Choroid plexus epithelial cell (primary cell): ENCODE data around the gene EGFL7.

Source experiments
- DNase-seq: peaks from one replicate; pipeline ENCODE4 v3.0.0-alpha.2; 2010; ENCODE audit warnings: low read depth
- H3K4me3 ChIP-seq: 2 replicates; pipeline ENCODE4 v1.5.1; 2011; ENCODE audit warnings: low read depth, mild to moderate bottlenecking, control low read depth, low read length, moderate library complexity
- TF ChIP-seq, protein P1 (sequence below): conservative IDR thresholded peaks from 2 replicates; pipeline ENCODE4 v1.5.1; 2011; ENCODE audit warnings: low read depth, mild to moderate bottlenecking, control low read depth, inconsistent platforms, low read length, moderate library complexity

EGFL7 gene

DNA sequence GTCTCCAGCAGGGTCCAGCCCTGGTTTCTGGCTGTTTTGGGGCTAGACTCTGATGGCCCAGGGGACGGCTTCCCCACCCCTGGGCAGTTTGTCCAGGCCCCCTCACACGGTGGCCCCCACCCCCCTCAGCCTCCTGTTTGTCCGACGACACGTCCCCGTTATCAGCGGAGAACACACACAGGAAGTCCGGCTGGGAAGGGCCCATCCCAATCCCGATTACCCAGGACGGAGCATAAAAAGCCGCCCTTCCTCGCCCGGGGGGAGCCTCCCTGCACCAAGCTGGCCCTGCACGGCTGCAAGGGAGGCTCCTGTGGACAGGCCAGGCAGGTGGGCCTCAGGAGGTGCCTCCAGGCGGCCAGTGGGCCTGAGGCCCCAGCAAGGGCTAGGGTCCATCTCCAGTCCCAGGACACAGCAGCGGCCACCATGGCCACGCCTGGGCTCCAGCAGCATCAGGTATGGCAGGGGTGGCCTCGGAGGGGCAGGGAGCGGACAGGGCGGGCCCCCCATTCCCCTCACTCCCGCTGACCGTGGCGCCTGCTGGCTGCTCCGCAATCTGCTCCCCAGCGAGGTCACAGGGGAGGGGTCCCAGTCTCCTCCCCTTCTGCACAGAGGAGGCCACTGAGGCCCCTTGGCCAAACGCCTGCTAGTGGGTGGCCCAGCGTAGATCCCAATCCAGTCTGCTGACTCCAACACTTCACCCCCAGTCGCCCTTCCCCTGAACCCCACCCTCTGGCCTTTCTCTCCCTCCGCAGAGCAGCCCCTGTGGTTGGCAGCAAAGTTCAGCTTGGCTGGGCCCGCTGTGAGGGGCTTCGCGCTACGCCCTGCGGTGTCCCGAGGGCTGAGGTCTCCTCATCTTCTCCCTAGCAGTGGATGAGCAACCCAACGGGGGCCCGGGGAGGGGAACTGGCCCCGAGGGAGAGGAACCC, at the start of gene EGFL7:
Gene EGFL7, plus strand, starts transcription at position 261 of the 926 bp plus-strand sequence. CDS start 5,367 bp downstream, outside the sequence.
- TF ChIP-seq, protein P1, sequence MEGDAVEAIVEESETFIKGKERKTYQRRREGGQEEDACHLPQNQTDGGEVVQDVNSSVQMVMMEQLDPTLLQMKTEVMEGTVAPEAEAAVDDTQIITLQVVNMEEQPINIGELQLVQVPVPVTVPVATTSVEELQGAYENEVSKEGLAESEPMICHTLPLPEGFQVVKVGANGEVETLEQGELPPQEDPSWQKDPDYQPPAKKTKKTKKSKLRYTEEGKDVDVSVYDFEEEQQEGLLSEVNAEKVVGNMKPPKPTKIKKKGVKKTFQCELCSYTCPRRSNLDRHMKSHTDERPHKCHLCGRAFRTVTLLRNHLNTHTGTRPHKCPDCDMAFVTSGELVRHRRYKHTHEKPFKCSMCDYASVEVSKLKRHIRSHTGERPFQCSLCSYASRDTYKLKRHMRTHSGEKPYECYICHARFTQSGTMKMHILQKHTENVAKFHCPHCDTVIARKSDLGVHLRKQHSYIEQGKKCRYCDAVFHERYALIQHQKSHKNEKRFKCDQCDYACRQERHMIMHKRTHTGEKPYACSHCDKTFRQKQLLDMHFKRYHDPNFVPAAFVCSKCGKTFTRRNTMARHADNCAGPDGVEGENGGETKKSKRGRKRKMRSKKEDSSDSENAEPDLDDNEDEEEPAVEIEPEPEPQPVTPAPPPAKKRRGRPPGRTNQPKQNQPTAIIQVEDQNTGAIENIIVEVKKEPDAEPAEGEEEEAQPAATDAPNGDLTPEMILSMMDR = no peak
- no peak within 1 kb of the TSS for H3K4me3 ChIP-seq
- no peak for DNase-seq

DNA sequence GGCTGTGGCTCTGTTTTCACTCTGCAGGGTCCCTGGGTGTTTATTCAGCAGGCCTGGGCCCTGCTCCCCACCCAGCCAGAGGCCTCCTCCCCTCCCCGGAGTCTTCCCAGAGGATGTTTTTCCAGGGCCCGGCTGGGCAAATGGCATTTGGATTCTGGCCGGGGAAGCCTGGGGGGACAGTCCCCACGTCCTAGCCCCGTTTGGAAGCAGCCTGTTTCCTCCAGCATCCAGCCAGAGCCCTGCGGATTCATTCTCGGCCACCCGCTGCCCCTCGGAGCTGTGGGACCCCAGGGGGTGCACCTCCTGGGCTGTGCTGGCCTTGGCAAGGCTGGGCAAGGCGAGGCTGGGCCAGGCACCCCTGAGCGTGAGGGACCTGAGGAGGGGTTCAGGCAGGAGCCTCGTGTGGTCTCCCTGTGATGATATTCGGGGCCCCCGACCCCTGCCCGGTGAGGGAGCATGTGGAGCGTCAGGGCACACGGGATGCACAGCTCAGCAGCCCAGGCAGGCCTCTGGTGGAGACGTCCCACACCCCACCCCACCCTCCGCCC, 48.8 kb upstream of the EGFL7 start:
- no peak overlapping the region for H3K4me3 ChIP-seq
- peak; percentile 6 for DNase-seq
- TF ChIP-seq, protein P1 = no peak

DNA sequence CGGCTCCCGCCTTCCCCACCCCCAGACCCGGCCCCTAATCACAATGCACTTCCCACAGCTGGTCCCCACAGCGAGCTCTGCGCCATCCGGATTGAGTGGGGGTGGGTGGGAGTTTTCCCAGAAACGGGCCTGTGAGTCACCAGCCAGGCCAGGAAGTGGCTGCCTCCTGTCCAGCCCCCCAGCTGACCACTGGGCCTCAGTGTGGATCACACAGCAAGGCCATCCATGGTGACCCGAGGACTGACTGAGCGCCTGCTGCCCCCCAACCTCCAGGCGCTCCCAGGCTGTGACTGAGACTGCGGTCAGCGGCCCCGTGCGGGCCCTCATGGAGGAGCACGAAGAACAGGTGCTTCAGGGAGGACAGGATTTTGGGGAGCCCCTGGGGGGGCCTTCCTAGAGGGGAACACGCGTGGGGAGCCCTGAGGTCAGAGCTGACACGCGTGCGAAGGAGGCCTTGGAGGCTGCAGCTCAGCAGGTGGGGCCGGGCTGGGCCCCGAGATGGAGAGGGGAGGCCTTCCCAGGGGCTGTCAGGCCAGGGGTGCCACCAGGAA, 48.3 kb upstream of the EGFL7 start:
- peak; percentile 64 for DNase-seq
- TF ChIP-seq, protein P1 = no peak
- H3K4me3 ChIP-seq = no peak overlapping the region

GRCh38 chr9:136614967-136615623, 47.6 kb upstream of the EGFL7 start:
- no peak overlapping the region for H3K4me3 ChIP-seq
- TF ChIP-seq, protein P1 = no peak

DNA sequence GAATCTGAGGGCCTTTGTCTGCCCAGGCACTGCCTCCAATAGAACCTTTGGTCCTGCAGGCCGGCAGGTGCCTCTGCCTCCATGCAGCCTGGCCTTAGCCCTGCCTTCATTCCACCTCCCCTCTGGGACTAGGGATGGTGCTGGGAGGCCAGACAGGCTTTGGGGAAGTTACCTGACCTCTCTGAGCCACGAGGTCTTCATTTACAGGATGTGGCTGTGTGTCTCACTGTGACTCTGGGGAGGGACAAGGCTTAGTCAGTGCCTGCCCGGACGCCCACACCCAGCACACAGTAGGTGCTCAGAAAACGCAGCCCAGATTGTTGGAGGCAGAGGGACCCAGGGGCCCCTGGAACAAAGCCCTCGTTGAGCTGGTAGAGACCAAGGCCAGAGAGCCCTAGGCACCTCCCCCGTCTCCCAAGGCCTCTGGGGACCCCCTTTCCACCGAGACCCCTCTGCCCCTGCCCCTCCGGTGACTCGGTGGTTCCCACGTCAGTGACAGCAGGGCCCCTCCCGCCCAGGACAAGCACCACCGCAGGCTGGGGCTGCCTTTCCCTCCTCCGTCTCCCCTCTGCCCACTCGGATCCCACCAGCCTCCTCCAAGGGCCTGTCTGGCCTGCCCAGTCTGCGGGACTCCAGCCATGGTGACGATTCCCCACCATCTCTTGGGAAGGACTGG, 46.9 kb upstream of the EGFL7 start:
- DNase-seq = peak; percentile 8
- TF ChIP-seq, protein P1 = no peak
- H3K4me3 ChIP-seq = no peak overlapping the region

More at GRCh38 chr9:136614967-136615623, 47.6 kb upstream of the EGFL7 start:
- DNase-seq = no peak

DNA sequence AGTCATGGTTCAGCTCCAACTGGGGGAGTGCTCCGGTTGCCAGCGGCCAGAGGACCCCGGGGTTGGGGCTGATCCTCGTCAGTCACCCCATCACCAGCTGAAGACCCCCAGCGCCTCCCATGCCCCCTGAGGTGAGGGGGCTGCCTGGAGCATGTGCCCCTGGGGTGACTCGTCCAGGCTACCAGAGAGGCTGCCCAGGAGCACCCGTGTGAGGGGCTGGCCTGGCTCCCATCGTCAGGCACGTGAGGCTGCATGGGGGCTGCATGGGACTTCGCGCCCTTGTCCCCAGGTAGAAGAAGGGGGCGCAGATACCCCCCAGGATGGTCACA, 46.4 kb upstream of the EGFL7 start:
- DNase-seq = no peak
- TF ChIP-seq, protein P1 = no peak
- H3K4me3 ChIP-seq = no peak overlapping the region
